GM18526 (cell line): Measurements from ENCODE around the gene RIMS3.

ENCODE experiments used
- POLR2A ChIP-seq: IDR thresholded peaks from 3 replicates; pipeline ENCODE4 v1.6.1; 2011; ENCODE audit not compliant: insufficient read length; ENCODE audit errors: extremely low read depth

RIMS3 gene

GRCh38 chr1:40648200-40648599 is 17.3 kb downstream of the RIMS3 start:
- TF ChIP-seq POLR2A, result no peak

- no peak for TF ChIP-seq POLR2A
Observed at GRCh38 chr1:40646315-40646714, 19.2 kb downstream of the RIMS3 start.

GRCh38 chr1:40645118-40645680 is 20.3 kb downstream of the RIMS3 start:
- TF ChIP-seq POLR2A, result no peak

- TF ChIP-seq POLR2A, result no peak
Observed at GRCh38 chr1:40641601-40642242, 23.8 kb downstream of the RIMS3 start.

- no peak for TF ChIP-seq POLR2A
Observed at GRCh38 chr1:40640314-40641076, 25.0 kb downstream of the RIMS3 start.

GRCh38 chr1:40638097-40639036 is 27.1 kb downstream of the RIMS3 start:
- no peak for TF ChIP-seq POLR2A

GRCh38 chr1:40637470-40638007 is 27.9 kb downstream of the RIMS3 start:
- no peak for TF ChIP-seq POLR2A

GRCh38 chr1:40636777-40637176 is 28.7 kb downstream of the RIMS3 start:
- TF ChIP-seq POLR2A, result no peak

GRCh38 chr1:40635763-40636500 is 29.6 kb downstream of the RIMS3 start:
- TF ChIP-seq POLR2A, result no peak

GRCh38 chr1:40634901-40635655 is 30.4 kb downstream of the RIMS3 start:
- TF ChIP-seq POLR2A, result no peak

- no peak for TF ChIP-seq POLR2A
Observed at GRCh38 chr1:40633931-40634376, 31.5 kb downstream of the RIMS3 start.

GRCh38 chr1:40633523-40633922 is 32.0 kb downstream of the RIMS3 start:
- TF ChIP-seq POLR2A, result no peak

- no peak for TF ChIP-seq POLR2A
Observed at GRCh38 chr1:40630488-40631223, 34.8 kb downstream of the RIMS3 start.
